Measurements from ENCODE around the gene FERMT1. TPM values are rescaled to one million over a fixed set of nuclear protein-coding genes. Genes with fewer than 3 reads are reported as not detected.

FERMT1 gene
- total RNA-seq, 1 donor from 2014 or later = 1.3 TPM

DNA sequence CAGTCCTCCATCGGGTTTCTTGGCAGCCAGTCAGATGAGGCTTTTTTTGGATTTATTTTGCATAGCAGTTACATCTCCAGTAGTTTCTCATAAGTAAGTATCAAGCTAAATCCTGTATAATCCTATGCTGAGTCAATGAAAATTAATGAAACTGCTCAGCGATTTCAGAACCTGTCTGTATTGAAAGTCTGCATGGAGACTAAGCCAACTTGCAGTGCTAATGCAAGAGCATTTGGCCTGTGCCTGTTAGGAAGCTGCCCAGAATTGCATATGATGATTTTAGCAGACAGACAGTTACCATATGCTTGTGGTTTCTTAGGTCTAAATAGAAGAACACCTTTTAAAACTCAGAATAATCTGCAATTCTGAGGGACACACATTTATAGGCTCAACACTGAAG lies 43.8 kb downstream of the FERMT1 start:
- Mint-ChIP-seq H3K27me3 (ENCODE audit: insufficient read depth, low read depth) (no peaks in the 10 kb centered on the region), H3K4me1 (peaks cover 5% of the 10 kb centered on the region), H3K9me3 (no peaks in the 10 kb centered on the region), H3K27ac (no peak overlapping the region), H3K36me3 (no peaks in the 10 kb centered on the region), H3K4me3 (no peak overlapping the region)
- Histone ChIP-seq H2AFZ (replicated peaks) (no peak overlapping the region), H3K79me2 (ENCODE audit: low read depth) (no peaks in the 10 kb centered on the region), H3K36me3 (no peaks in the 10 kb centered on the region), H3K9ac (no peak overlapping the region), H3K4me2 (no peak overlapping the region), H3K4me1 (no peaks in the 10 kb centered on the region), H3K27me3 (no peaks in the 10 kb centered on the region), H4K20me1 (ENCODE audit: low read depth) (no peaks in the 10 kb centered on the region), H3F3A (ENCODE audit: low read depth) (no peaks in the 10 kb centered on the region), H3K9me3 (ENCODE audit: low read depth) (no peaks in the 10 kb centered on the region), H3K4me3 (no peak overlapping the region), H3K27ac (no peak overlapping the region)
- no peak for TF ChIP-seq EZH2phosphoT487 (IDR thresholded peaks at IDR 0.05)
- no peak for DNase-seq (ENCODE audit: low spot score)

DNA sequence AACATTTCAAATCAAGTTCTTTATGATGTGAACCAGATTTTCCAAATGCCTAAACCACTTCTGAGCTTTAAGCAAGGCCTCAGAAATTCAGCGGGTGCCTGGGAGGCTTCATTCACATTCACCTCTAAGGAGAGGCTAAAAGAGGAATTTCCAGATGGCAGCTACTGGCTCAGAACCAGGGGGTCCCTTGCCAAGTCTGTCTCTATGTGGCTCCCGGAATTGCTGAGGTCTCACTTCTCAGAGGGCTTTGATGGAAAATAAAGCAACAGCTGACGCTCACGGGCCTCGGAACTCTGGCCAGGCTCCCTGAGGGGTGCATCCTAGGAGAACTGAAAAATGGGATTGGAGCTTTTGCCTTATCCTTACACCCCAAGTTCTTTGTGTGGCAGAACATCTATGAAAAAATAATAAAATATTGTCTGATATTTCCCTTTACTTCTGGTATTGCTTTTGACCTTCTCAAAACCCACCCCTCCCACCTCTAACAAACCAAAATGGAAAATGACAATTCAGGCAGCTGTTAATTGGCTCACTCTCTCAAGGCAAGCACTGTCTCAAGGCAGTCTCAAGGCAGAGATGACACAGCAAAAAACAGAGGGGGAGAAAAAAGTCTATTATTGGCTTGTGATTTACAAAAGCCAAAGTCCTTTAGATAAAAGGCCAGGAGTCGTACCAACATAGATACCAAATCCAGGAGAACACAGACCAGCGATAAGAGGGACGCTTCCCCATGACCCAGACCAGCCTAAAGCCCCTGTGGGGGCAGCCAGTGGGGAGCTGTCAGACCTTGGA lies 47.2 kb downstream of the FERMT1 start:
- Histone ChIP-seq H3K9ac (no peak overlapping the region), H3K4me2 (no peak overlapping the region), H3K4me1 (no peaks in the 10 kb centered on the region), H3K79me2 (ENCODE audit: low read depth) (no peaks in the 10 kb centered on the region), H3K36me3 (no peaks in the 10 kb centered on the region), H3K4me3 (no peak overlapping the region), H4K20me1 (ENCODE audit: low read depth) (no peaks in the 10 kb centered on the region), H3K9me3 (ENCODE audit: low read depth) (no peaks in the 10 kb centered on the region), H3K27me3 (no peaks in the 10 kb centered on the region), H3F3A (ENCODE audit: low read depth) (no peaks in the 10 kb centered on the region), H3K27ac (no peak overlapping the region), H2AFZ (replicated peaks) (no peak overlapping the region)
- H3K9me3 Mint-ChIP-seq = no peaks in the 10 kb centered on the region
- no peak overlapping the region for H3K4me3 Mint-ChIP-seq
- no peaks in the 10 kb centered on the region for H3K36me3 Mint-ChIP-seq
- no peak for DNase-seq (ENCODE audit: low spot score)
- H3K27ac Mint-ChIP-seq = no peak overlapping the region
- TF ChIP-seq EZH2phosphoT487 (IDR thresholded peaks at IDR 0.05) = no peak
- TF ChIP-seq, protein P1, sequence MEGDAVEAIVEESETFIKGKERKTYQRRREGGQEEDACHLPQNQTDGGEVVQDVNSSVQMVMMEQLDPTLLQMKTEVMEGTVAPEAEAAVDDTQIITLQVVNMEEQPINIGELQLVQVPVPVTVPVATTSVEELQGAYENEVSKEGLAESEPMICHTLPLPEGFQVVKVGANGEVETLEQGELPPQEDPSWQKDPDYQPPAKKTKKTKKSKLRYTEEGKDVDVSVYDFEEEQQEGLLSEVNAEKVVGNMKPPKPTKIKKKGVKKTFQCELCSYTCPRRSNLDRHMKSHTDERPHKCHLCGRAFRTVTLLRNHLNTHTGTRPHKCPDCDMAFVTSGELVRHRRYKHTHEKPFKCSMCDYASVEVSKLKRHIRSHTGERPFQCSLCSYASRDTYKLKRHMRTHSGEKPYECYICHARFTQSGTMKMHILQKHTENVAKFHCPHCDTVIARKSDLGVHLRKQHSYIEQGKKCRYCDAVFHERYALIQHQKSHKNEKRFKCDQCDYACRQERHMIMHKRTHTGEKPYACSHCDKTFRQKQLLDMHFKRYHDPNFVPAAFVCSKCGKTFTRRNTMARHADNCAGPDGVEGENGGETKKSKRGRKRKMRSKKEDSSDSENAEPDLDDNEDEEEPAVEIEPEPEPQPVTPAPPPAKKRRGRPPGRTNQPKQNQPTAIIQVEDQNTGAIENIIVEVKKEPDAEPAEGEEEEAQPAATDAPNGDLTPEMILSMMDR (IDR thresholded peaks at IDR 0.05) = no peak
- TF ChIP-seq EZH2 (IDR thresholded peaks at IDR 0.05) = no peak
- H3K27me3 Mint-ChIP-seq (ENCODE audit: insufficient read depth, low read depth) = no peaks in the 10 kb centered on the region
- H3K4me1 Mint-ChIP-seq = peaks cover 6% of the 10 kb centered on the region

DNA sequence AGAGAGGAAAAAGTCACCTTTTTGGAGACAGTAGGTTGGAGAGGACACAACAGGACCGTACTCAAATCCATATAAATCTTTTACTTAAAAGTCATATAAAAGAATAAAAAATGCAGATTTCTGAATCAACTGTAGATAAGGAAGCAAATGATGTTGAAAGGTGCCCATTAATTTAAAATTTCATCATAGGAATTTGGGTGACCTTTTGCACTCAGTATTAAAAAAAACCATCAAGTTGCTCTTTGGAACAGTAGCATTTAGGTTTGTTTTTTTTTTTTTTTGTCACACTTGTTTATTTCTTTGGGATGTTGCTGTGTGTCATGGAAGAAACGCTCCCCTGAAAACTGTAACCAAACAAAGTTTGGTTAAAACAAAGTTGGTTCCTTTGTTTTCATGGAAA lies 48.0 kb downstream of the FERMT1 start:
- Histone ChIP-seq H3K9ac (no peak overlapping the region), H3F3A (ENCODE audit: low read depth) (no peaks in the 10 kb centered on the region), H3K27me3 (no peaks in the 10 kb centered on the region), H3K4me3 (no peak overlapping the region), H3K4me1 (no peaks in the 10 kb centered on the region), H3K4me2 (no peak overlapping the region), H3K27ac (no peak overlapping the region), H2AFZ (replicated peaks) (no peak overlapping the region), H3K79me2 (ENCODE audit: low read depth) (no peaks in the 10 kb centered on the region), H3K9me3 (ENCODE audit: low read depth) (no peaks in the 10 kb centered on the region), H3K36me3 (no peaks in the 10 kb centered on the region), H4K20me1 (ENCODE audit: low read depth) (no peaks in the 10 kb centered on the region)
- no peaks in the 10 kb centered on the region for H3K36me3 Mint-ChIP-seq
- TF ChIP-seq, protein P1 (IDR thresholded peaks at IDR 0.05) = no peak
- TF ChIP-seq EZH2phosphoT487 (IDR thresholded peaks at IDR 0.05) = no peak
- no peak for TF ChIP-seq EZH2 (IDR thresholded peaks at IDR 0.05)
- H3K27me3 Mint-ChIP-seq (ENCODE audit: insufficient read depth, low read depth) = no peaks in the 10 kb centered on the region
- DNase-seq (ENCODE audit: low spot score) = no peak
- H3K9me3 Mint-ChIP-seq = no peaks in the 10 kb centered on the region
- H3K4me1 Mint-ChIP-seq = peaks cover 6% of the 10 kb centered on the region
- no peak overlapping the region for H3K4me3 Mint-ChIP-seq
- no peak overlapping the region for H3K27ac Mint-ChIP-seq

DNA sequence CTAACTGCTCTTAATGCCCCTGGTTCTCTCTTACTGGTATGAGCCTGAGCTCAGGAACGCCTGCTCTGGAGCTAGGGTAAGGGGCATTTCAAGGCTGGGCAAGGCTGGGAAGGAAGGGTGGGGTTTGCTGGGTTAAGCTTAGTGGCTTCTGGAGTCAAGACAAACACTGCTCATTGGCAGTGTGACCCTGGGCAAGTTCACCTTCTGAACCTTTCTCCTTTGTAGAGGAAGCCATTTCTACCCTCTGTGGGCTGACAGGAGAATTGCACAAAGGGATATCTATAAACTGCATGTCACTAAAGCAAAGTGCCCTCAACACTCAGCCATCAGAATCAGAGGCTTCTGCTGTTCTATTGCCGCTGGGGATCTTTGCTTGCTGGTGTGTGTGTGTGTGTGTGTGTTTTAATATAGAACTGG lies 48.7 kb downstream of the FERMT1 start:
- peak overlapping the region; percentile 0 for H2AFZ ChIP-seq (replicated peaks)
- no peak overlapping the region for H3K9ac ChIP-seq
- no peaks in the 10 kb centered on the region for H3K4me1 ChIP-seq
- no peak overlapping the region for H3K27ac ChIP-seq
- DNase-seq (ENCODE audit: low spot score) = peak; percentile 18
- no peak overlapping the region for H3K27ac Mint-ChIP-seq
- H3K9me3 ChIP-seq (ENCODE audit: low read depth) = no peaks in the 10 kb centered on the region
- no peaks in the 10 kb centered on the region for H4K20me1 ChIP-seq (ENCODE audit: low read depth)
- H3K79me2 ChIP-seq (ENCODE audit: low read depth) = no peaks in the 10 kb centered on the region
- no peaks in the 10 kb centered on the region for H3K36me3 ChIP-seq
- no peaks in the 10 kb centered on the region for H3K27me3 Mint-ChIP-seq (ENCODE audit: insufficient read depth, low read depth)
- no peak overlapping the region for H3K4me3 Mint-ChIP-seq
- no peaks in the 10 kb centered on the region for H3K36me3 Mint-ChIP-seq
- H3K4me2 ChIP-seq = no peak overlapping the region
- H3K4me1 Mint-ChIP-seq = peaks cover 6% of the 10 kb centered on the region
- H3F3A ChIP-seq (ENCODE audit: low read depth) = no peaks in the 10 kb centered on the region
- TF ChIP-seq, protein P1 (IDR thresholded peaks at IDR 0.05) = peak; percentile 43
- TF ChIP-seq EZH2phosphoT487 (IDR thresholded peaks at IDR 0.05) = no peak
- no peaks in the 10 kb centered on the region for H3K9me3 Mint-ChIP-seq
- no peaks in the 10 kb centered on the region for H3K27me3 ChIP-seq
- no peak overlapping the region for H3K4me3 ChIP-seq

Measured in neural progenitor cell (in vitro differentiated cells).